Stimulated activated CD8-positive, alpha-beta memory T cell treated with anti-CD3 and anti-CD28 coated beads, Interleukin-7, amount 100 ng/mL, for 48 hours (primary cell): ENCODE results near the gene BCL2L12.

Experiments used
- DNase-seq, 2 donors: peaks; one replicate each; pipeline ENCODE4 v3.0.0-alpha.2; 2020; ENCODE audit warnings: low read depth in 1 of 2; ENCODE audit errors: extremely low read depth in 1 of 2

BCL2L12 gene

GRCh38 chr19:49662011-49662410, 3.7 kb upstream of the BCL2L12 start:
- DNase-seq, result no peak

DNA sequence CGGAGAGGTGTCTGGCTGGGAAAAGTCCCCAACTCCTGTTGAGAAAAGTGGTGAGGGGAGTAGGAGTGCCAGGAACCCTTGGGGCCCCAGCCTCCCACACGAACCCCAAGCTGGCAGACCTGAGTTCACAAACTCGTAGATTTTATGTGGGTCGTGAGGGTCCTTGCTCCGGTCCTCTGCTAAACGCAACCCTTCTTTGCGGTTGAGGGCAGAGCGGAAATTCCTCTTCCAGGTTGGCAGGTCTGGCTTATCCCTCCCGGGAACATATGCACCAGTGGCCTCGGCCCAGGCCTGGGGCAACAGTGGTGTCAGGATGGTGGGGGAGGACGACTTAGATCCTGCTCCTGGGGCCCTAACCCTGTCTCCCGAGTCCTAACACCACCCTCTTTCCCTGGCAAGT, 2.5 kb upstream of the BCL2L12 start:
- DNase-seq, result no peak

DNA sequence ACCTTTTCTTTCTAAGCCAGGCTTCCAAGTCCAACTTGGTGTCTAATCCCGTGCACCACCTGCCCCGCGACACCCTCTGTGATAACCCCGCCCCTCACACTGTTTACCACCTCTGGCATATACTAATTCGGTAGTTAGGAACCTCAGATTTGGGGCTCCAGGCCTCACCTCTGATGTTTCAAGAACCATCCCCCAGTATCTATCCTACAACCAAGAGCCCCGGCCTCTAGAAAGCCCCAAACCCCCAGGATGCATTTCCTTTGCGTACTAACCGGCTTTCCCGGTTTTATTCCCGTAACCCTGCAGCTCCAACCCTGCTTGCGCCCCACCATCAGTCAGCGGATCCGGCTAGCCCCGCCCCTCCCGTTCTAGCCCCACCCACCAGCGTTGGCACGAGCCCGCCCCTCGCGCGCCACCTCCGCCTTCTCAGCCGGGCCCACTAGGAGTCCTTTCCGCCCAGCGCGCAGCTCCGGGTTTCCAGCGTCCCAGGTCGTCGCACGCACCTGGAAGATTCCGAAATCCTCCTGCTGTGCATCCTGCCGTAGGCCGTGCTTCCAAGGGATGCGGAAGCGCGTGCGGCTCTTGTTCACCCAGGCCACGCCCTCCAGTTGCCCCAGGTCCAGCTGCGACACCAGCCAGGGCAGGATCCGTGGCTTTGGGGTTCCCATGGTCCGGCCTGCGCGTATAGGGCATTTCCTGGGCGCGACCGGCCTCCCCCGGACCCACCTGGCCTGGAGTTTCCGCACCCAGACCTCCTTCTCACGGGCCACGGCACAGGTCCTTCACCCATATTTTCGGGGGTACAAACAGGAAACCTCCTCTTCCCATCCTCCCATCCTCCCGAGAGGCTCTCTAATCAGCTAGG, 1.3 kb upstream of the BCL2L12 start:
- DNase-seq, result peak; percentile 75 to 84

DNA sequence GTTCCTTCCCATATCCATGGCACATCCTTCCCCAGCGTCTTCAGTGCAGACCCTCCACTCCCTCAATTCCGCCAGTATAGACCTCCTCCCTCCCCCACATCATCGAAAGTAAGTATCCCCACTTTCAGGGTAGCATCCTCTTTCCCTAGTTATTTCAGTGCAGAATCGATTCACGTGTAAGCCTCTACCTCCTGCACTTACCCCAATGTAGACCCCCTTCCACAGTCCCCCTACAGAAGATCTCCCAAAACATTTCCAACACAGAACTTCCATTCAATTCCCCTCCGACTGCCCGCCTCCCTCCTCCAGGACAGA, 740 bp upstream of the BCL2L12 start:
- DNase-seq, result no peak

- no peak for DNase-seq
These were observed 349 bp downstream of the BCL2L12 start for GRCh38 chr19:49666120-49666444.

DNA sequence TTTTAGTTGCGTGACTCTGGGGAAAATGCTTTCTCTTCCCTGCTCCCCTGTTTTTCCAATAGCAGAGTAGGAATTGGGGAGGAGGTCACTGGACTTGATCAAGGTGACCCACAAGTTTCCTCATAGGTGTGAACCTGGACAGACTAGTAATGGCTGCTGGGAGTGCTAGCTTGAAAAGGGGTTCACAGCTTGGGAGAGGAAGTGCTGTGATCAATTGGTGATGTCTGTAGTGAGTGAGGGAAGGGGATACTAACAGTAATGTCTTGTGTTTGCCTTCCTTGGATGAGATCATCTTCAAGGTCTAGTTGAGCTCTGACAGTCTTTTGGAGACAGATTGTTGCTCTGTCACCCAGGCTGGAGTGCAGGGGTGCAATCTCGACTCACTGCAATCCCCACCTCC, 1.7 kb downstream of the BCL2L12 start:
- DNase-seq, result no peak

- no peak for DNase-seq
These were observed 3.8 kb downstream of the BCL2L12 start for GRCh38 chr19:49669516-49669915.

DNA sequence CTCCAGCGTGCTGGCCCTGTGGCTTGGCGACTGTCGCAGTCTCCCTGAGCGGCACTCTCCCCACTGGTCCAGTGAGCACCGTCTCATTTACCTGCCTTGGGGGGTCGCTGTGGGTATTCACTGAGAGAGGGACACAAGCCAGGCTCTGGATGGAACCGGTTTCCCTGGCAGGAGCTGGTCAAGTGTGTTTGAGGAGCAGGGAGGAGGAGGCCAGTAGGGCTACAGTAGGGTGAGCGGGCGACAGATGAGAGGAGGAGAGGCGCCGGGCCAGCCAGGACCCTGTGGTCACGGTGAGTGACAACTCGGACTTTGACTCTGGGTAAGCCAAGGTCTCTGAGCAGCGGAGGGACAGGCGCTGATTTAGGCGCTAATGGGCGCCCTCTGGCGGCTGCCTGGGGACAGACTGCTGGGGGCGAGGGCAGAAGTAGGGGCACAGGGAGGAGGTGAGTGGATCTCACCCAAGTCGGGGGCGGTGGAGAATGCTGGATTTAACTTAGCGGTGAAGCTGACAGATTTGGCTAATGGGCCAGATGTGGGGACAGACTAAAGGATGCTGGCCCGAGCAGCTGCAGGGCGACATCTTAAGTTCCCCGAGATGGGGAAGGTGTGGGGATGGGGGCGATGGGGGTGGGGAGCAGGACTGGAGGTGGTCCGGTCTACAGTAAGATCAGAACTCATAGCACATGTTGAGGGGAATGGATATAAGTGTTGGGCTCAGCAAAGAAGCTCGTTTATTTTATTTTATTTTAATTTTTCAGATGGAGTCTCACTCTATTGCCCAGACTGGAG, 6.6 kb downstream of the BCL2L12 start:
- DNase-seq, result peak in 1 of 2 donors; percentile 59

DNA sequence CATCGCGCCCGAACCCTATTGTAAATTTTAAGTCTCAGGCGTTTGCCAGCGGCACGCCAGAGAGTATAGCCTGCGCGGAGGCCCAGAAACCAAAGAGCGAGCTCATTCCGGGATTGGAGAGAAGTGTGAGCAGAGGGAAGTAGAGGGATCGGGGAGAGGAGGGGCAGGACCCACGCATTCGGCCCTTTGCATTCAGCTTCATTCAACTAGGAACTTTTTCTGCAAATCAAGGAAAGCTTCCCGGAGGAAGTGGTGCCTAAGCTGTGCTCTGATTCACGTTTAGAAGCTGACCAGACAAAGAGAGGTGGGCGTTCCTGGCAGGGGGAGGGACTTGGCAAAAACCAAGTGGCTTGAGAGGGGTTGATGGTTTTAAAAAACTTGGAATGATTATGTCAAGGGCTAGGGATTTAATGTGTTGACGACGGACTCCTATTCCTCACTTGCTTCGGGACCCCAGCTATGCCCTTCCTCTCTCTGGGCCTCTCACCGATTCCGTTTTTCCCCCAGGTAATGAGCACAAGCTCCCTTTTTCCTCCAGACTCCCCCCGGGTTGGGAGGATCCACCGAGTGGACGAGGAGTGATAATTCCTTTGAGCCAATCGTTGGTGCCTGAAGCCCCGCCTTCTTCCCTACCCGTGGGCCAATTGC, 10.5 kb downstream of the BCL2L12 start:
- peak; percentile 46 to 56 for DNase-seq

GRCh38 chr19:49676784-49677230, 11.1 kb downstream of the BCL2L12 start:
- DNase-seq, result peak; percentile 97 to 99

DNA sequence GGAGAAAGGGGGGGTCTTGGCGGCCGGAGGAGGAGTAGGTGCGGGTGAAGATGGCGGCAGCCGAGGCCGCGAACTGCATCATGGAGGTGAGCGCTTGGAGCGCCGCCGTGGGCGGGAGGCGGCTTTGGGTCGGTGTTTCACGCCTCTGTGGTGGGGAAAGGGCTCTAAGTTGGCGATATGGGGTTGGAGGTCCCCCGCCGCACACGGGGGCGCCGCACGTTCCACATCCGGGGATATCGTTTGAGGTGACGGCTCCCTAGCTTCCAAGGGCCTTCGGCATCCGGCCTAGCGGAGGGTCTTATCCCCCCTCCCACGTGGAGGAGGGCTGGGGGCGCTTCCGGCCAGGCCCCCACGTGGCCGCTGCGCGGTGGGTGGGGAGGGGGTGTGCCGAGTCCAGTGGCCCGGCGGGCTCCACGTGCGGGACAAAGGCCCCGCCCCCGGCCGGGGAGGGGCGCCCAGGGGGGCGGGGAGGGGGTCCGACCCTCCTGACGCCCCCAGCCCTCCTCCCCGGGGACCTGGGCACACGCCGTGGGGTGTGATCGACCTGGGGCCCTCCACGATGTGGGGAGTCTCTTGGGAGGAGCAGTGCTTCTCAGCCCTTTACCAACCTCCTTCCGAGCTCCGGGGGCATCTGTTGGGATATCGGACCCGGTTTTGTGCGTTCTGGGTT, 11.6 kb downstream of the BCL2L12 start, which contains the start of gene PRMT1:
Gene PRMT1 (plus strand): TSS at position 41 of the 670 bp plus-strand sequence. CDS start 10 bp downstream, at position 51.
- DNase-seq, result no peak

DNA sequence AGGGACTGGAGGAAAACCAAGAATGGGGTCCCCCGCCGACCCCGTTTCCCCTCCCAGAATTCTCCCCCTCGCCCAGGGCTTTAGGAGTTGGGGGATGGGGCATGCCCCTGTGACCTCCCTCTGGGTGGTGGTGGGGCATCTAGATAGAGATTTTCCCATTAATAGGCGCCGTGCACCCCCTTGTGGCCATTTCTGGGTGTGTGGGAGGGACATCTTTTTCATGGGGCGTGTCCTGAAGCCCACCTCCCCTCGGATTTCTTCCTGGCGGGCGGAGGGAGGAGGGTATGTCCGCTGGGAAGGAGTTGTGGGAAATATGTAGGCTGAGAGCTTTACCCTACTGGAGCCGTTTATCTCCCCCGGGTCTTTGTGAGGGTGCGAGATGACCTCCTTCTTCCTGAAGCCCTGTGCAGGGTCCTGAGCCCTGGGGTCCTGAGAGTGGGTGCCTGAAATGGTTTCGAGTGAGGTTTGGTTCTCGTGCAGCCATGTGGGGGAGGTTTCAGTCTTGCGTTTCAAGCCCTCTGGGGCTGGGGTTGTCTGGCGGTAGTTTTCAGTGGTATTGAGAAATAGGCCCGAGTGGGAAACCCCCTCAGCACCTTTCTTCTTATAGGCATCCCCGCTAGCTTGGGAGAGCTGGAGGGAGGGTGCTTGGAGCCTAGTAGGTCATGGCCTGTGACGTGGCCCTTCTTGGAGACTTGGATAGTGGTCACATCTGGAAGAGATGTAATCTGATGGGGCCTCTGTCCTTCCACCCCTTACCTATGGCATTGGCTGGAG, 12.4 kb downstream of the BCL2L12 start:
- DNase-seq, result peak; percentile 56 to 79

- DNase-seq, result no peak
These were observed 13.4 kb downstream of the BCL2L12 start for GRCh38 chr19:49678985-49679770.

GRCh38 chr19:49679771-49680413, 14.2 kb downstream of the BCL2L12 start:
- no peak for DNase-seq

GRCh38 chr19:49680421-49681351, 15.0 kb downstream of the BCL2L12 start:
- DNase-seq, result peak; percentile 88

DNA sequence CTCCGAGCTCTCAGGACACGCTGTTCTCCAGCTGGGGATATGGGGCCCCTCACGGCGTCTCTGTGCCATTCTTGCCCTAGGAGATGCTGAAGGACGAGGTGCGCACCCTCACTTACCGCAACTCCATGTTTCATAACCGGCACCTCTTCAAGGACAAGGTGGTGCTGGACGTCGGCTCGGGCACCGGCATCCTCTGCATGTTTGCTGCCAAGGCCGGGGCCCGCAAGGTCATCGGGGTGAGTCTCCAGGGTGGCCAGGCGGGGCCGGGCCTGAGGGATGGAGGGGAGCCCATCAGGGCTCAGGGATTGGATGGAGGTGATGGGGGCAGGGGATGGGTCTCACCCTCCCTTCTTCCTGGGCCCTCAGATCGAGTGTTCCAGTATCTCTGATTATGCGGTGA, 16.1 kb downstream of the BCL2L12 start:
- DNase-seq, result no peak

- DNase-seq, result no peak
These were observed 16.5 kb downstream of the BCL2L12 start for GRCh38 chr19:49682274-49682673.

DNA sequence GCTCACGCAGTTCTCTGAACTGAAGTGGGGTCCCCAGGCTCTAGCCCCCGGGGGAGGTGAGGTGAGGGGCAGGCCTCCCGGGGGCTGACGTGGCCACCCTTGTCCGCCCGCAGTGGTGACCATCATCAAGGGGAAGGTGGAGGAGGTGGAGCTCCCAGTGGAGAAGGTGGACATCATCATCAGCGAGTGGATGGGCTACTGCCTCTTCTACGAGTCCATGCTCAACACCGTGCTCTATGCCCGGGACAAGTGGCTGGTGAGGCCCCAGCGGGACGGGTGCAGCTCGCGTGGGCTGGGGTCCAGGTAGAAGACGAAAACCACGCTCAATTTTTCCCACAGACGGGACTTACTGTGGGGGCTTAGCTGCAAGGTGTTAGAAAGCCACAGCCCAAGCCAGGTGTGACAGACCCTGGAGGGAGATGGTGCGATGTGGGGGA, 18.1 kb downstream of the BCL2L12 start:
- no peak for DNase-seq
